ENCODE data around the gene PHLPP1. TPM values are rescaled to one million over a fixed set of nuclear protein-coding genes. Genes with fewer than 3 reads are reported as not detected.

Gene PHLPP1
- total RNA-seq, 1 donor from 2014 or later, result 33.2 TPM

- no peak for DNase-seq (ENCODE audit: low spot score)
Observed at GRCh38 chr18:62938006-62938405, 222.7 kb downstream of the PHLPP1 start.

- no peak for DNase-seq (ENCODE audit: low spot score)
Observed at GRCh38 chr18:62938487-62938886, 223.1 kb downstream of the PHLPP1 start.

GRCh38 chr18:62939433-62939832 lies 224.1 kb downstream of the PHLPP1 start:
- no peak for DNase-seq (ENCODE audit: low spot score)

- DNase-seq (ENCODE audit: low spot score), result no peak
Observed at GRCh38 chr18:62939926-62940325, 224.6 kb downstream of the PHLPP1 start.

GRCh38 chr18:62942578-62942977 lies 227.2 kb downstream of the PHLPP1 start:
- DNase-seq (ENCODE audit: low spot score), result no peak

GRCh38 chr18:62944454-62944853 lies 229.1 kb downstream of the PHLPP1 start:
- DNase-seq (ENCODE audit: low spot score), result no peak

GRCh38 chr18:62948788-62949187 lies 233.4 kb downstream of the PHLPP1 start:
- DNase-seq (ENCODE audit: low spot score), result no peak

- DNase-seq (ENCODE audit: low spot score), result no peak
Observed at GRCh38 chr18:62950246-62950645, 234.9 kb downstream of the PHLPP1 start.

GRCh38 chr18:62952807-62953206 lies 237.5 kb downstream of the PHLPP1 start:
- DNase-seq (ENCODE audit: low spot score), result no peak

GRCh38 chr18:62953663-62954062 lies 238.3 kb downstream of the PHLPP1 start:
- DNase-seq (ENCODE audit: low spot score), result no peak

- DNase-seq (ENCODE audit: low spot score), result no peak
Observed at GRCh38 chr18:62954366-62954765, 239.0 kb downstream of the PHLPP1 start.

- no peak for DNase-seq (ENCODE audit: low spot score)
Observed at GRCh38 chr18:62957885-62958472, 242.6 kb downstream of the PHLPP1 start.

GRCh38 chr18:62959481-62959880 lies 244.1 kb downstream of the PHLPP1 start:
- DNase-seq (ENCODE audit: low spot score), result no peak

- no peak for DNase-seq (ENCODE audit: low spot score)
Observed at GRCh38 chr18:62963507-62963906, 248.2 kb downstream of the PHLPP1 start.

GRCh38 chr18:62964432-62964831 lies 249.1 kb downstream of the PHLPP1 start:
- no peak for DNase-seq (ENCODE audit: low spot score)

GRCh38 chr18:62967089-62967488 lies 251.7 kb downstream of the PHLPP1 start:
- no peak for DNase-seq (ENCODE audit: low spot score)

GRCh38 chr18:62973689-62974088 lies 258.3 kb downstream of the PHLPP1 start:
- DNase-seq (ENCODE audit: low spot score), result no peak

- no peak for DNase-seq (ENCODE audit: low spot score)
Observed at GRCh38 chr18:62974388-62974787, 259.0 kb downstream of the PHLPP1 start.

GRCh38 chr18:62974928-62975675 lies 259.8 kb downstream of the PHLPP1 start:
- no peak for DNase-seq (ENCODE audit: low spot score)

- DNase-seq (ENCODE audit: low spot score), result no peak
Observed at GRCh38 chr18:62975785-62976184, 260.4 kb downstream of the PHLPP1 start.

- DNase-seq (ENCODE audit: low spot score), result peak; percentile 56
Observed at GRCh38 chr18:62976227-62976626, 260.9 kb downstream of the PHLPP1 start.

- no peak for DNase-seq (ENCODE audit: low spot score)
Observed at GRCh38 chr18:62977512-62977911, 262.2 kb downstream of the PHLPP1 start.

- no peak for DNase-seq (ENCODE audit: low spot score)
Observed at GRCh38 chr18:62978251-62979049, 263.1 kb downstream of the PHLPP1 start.

Measured in mucosa of gallbladder (tissue), 1 donor.